DMS 273 (cell line): ENCODE data around the gene UBALD1.
A peak's percentile ranks its signal among the peaks of the same experiment; 100 is the strongest.

Experiments
- DNase-seq: peaks from one replicate; lab custom pipeline; 2025; ENCODE audit not compliant: unreplicated experiment; lab: John Stamatoyannopoulos, UW

The UBALD1 gene

DNA sequence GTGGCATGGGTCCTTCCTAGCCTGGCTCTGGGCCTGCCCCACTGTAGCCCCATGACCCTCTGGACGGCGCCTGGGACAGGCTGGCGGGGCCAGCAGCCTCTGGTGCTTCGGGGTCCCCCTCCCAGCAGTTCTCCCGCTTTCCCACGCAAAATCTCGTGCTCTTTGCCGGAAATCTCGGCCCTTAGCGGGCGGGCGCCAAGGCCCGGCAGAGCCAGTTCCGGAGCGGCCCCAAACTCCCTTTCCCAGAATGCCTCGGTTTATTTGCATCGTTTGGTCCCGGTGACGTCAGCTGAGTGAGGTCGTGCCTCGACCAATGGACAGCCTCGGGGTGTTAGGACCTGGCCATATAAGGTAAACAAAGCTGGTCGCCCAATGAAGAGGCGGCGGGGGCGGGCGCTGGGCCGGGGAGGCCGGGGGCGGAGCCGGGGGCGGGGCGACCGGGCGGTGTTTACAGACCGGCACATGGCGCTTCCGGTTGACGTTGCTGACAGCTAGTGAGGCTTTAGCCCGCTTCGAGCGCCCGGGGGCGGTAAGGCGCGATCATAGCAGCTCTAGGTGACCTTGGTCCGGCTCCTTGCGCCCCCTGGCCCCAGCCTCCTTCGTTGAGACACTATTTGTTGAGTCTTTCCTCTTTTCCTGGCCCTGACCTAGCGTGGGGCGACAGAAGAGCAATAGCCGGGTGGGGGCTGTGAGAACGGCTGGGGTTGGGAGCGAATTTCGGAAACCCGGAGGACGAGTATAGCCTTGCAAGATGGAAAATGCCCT lies 1.5 kb upstream of the UBALD1 start:
- DNase-seq: peak; percentile 100

DNA sequence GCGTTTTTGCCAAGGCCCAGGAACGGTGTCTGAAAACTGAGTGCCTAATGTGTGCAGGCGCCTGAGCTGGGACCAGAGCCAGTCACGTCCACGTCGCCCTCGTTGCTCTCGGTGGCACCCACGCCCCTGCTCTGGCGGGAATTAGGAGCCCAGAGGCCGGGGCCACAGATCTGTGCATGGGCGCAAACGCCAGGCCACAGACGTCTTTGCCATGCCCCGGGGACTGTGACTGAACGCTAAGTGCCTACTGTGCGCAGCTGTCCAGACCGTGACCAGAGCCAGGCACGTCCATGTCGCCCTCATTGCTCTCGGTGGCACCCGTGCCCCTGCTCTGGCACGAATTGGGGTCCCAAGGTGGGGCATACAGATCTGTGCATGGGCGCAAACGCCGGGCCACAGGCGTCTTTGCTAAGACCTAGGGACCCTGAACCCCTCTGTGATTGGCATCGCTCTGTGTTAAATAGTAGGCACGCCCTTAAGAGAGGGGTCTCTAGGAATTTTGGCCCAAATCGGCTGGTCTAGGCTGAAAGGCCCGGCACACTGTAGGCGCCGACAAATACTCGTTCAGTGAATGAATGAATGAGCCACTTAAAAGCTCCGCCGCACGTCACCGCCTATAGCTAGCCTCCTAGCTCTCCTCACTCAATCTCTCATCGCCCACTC lies 827 bp upstream of the UBALD1 start:
- no peak for DNase-seq

- DNase-seq: peak; percentile 78
Measured at GRCh38 chr16:4613636-4614570, 785 bp downstream of the UBALD1 start.

GRCh38 chr16:4612977-4613635 lies 1.6 kb downstream of the UBALD1 start:
- DNase-seq: no peak

GRCh38 chr16:4612474-4612931 lies 2.2 kb downstream of the UBALD1 start:
- DNase-seq: peak; percentile 53

DNA sequence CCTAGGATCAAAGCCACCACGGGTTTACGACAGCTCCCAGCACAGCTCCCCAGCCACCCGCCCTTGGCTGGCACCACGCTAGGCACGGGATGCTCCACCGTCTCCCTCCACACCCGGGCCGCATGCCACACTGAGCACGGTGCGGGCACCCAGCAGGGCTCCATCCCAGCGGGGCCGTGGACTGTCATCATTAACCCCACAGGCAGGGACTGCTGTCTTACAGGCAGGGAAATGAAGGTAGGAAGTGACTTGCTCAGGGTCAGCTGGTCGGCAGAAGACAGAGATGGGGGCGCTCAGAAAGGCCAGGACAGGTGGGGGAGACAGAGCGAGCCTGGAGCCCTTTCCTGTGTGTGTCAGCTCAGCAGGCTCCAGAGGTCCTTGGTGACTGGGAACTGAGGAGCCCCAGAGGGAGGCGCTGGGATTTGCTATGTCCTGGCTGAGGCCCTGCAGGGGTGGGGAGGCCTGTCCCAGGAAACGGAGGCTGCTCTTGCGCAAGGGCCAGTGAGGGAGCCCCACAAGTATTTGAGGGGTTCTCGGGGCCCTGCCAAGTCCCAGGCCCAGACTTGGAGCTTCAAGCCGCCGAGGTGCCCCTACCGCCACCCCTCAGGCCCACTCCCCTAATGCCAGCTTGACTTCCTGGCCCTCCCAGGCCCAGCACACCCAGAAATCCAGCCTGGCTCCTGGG lies 3.2 kb downstream of the UBALD1 start:
- no peak for DNase-seq

GRCh38 chr16:4610011-4611005 lies 4.4 kb downstream of the UBALD1 start:
- no peak for DNase-seq

GRCh38 chr16:4609200-4610010 lies 5.3 kb downstream of the UBALD1 start:
- no peak for DNase-seq

DNA sequence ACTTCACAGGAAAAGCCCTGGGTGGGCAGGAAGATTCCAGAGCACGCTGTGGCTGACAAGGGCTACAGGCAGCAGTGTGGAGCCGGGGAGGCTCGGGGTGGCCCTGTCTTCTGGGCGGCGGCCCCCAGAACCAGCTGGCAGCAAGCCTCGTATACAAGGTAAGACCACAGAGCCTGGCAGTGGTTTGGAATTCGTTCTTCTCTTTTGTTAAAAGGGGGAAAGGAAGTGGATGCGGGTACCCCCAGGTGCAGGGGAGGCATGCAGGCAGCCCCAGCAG lies 6.0 kb downstream of the UBALD1 start:
- DNase-seq: no peak

- DNase-seq: no peak
Measured at GRCh38 chr16:4607841-4608703, 6.6 kb downstream of the UBALD1 start.

- no peak for DNase-seq
Measured at GRCh38 chr16:4606354-4606753, 8.3 kb downstream of the UBALD1 start.

GRCh38 chr16:4604401-4604800 lies 10.3 kb downstream of the UBALD1 start:
- no peak for DNase-seq

DNA sequence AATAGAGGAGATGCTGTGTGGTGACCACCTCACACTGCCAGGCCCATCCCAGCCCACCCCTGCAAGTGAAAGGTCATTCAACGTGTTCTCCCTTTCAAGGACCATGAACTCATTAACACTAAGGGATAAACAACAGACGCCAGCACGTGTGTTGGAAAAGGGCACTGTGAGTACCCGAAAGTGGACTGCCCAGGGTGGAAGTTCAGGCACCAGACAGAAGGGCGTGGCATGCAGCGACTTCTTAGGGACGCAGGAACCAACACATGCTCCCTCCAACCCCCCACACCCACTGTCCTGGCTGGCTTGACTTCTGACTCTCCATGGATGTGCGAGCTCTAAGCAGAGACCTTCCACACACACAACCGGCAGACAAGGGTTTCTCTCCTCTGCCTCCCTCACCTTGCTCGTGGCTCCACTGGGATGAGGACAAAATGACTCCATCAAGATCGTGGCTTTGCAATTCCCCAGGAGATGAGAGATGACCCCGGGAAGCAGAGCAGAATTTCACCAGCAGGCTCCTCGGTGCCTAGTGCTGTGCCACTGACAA lies 11.0 kb downstream of the UBALD1 start:
- DNase-seq: no peak

GRCh38 chr16:4602331-4602730 lies 12.4 kb downstream of the UBALD1 start:
- no peak for DNase-seq

DNA sequence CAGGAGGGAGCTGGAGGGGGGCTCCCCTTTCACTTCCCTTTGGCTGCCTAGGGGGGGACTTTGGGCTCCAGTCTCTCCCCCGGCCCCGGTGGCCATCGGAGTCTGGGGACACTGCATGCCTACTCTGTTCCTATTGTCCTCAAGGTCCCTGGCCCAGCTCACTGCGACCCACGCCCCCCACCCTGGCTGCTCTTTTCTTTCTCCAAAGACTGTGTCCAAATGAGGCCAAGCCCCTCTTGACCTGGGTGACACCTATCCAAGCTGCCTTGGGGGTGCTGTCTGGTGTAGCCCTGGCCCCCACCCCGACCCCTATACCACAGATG lies 12.9 kb downstream of the UBALD1 start:
- no peak for DNase-seq

- DNase-seq: no peak
Measured at GRCh38 chr16:4601036-4601863, 13.4 kb downstream of the UBALD1 start.

DNA sequence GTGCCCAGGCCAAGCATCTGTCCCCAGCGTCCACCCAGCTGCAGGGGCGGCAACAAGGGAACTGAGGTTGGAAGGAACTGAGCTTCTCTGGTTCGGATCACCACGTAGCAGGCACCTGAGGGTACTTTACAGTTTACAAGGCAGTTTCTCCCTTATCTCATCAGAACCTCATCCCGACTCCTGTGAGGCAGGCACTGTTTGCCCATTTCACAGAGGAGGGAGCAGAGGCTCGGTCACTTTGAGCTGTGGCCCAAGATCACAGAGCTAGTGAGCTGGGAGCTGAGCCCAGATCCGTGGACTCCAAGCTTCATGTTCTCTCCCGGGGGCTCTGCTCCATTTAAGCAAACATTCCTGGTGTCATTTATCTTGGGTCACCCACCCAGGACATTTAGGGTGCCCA lies 15.1 kb downstream of the UBALD1 start:
- DNase-seq: no peak
